ENCODE data around the gene FBXO40.

- no peak for TF ChIP-seq POLR2A (IDR thresholded peaks at IDR 0.05)
- no peak for TF ChIP-seq CTCF (IDR thresholded peaks at IDR 0.05)
- TF ChIP-seq POLR2AphosphoS5 (IDR thresholded peaks at IDR 0.05; ENCODE audit: insufficient read depth in 1 of 2, low read depth in 1 of 2), result no peak
Measured at GRCh38 chr3:121606106-121606505, 12.9 kb downstream of the FBXO40 start.

Measured in vagina (tissue), 2 donors.